NCI-H510A treated with DMSO at 0.1 percent for 48 hours (cell line): Measurements from ENCODE around the gene TMEM271.
"Not testable (repeated sequence)": the region's sequence is repeated elsewhere in the genome, so short reads cannot be mapped to it uniquely, and the experiment has no call there.

Experiments
- DNase-seq: peaks from one replicate; lab custom pipeline; 2025; lab: John Stamatoyannopoulos, UW

Gene TMEM271

DNA sequence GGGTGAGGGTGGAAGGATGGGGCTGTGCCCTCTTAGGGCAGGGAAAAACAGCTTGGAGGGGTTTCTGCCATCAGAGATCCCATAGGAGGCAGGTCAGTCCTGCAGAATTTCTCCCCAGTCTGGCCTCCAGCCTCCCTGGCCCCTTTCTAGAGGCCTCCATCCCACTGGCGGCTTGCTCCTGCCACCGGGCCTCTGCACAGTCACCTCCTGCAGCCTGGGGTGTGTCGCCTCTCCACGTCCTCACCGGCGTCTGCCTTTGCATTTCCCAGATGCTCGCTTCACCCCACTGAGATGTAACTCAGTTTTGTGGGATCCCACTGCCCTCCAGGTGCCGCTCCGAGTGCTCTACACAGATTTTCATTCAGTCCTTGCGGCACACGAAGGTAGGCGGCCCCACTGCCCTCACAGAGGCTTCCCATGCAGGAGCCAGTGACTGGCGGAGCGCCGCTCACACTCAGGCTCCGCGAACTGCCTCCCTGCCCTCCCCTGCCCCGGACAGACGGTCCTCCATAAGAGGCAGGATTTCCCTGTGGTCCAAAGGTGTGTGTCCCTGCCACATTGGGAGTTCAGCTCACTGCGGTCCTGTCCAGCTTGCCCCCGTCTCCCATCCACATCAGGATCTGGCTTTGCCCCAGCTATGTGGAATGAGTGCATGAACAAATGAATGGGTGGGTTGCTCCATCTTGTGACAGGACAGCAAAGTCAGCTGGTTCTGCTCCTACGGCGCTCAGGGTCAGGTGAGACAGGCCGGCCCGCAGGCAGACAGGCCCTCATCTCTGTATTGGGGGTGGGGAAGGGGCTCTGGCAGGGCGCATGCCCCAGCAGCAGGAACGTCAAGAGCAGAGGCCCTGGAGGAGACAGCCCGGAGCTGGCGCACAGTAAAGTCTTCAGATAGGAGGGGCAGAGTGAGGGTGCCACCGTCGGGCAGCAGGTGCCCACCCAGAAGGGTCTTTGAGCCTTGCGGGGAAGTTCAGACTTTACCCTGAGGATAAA lies 2.7 kb upstream of the TMEM271 start:
- no peak for DNase-seq

DNA sequence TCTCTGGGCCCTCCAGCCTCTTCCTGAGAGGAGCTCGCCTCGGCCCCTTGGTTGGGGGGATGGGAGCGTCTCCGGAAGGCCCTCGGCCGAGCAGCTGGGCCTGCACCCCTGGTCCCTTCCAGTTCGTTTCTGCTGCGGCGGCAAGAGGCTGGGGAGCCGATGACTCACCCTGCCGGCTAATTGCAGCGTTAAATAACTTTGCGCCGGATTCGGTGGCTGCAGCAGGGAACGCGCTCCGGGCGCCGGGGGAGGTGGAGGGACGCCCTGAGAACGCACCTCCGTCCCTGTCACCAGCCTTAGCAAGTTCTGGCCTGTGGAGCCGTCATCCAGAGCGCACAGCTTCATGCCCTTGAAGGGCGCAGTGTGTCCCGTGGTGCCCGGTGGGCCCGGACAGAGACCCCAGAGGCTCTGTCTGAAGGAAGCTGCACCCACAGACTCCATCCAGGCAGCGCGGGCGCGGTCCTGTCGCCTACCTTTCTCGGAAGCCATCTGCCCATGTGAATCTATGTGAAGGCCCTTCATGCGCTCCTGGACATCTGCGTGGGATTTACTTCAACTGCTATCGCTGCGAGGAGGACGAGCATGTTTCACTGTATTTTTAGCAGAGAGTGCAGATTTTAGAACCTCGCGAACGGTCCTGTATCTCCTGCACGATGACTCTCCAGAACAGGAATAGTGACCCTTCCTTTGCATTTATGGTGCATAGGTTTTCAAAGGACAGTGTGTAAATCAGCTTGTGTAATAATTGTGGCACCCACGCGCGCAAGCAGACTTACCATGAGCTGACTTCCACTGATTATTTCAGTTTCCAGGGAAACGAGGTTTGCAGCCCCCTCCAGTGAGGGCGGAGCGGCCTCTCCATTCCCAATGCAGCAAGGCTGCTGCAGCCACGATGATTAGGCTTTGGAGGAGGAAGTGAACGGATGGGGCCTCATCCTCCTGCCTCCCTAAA lies 1.7 kb upstream of the TMEM271 start:
- no peak for DNase-seq

DNA sequence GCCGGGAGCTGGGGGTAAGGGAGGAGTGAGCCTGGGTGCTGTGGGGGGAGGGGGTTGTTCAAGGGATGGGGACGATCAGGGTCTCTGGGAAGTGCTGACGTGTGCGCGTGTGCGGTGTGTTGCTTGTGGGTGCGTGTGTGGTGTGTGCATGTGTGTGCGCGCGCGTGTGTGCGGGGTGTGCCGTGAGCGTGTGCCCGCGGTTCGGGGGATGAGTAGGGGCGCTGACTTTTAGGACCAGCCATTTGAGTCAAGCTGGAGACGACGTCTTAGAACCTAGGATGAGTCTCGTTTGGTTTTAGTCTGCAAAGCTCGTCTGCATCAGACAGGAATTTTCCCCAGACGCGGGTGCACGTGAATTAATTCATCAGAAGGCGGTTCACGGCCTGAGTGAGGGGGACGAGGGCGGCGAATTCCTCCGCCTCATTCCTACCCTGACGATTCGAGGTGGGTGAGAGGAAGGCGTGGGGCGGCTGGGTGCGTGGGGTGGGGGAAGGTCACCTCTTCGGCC lies 950 bp upstream of the TMEM271 start:
- no peak for DNase-seq

DNA sequence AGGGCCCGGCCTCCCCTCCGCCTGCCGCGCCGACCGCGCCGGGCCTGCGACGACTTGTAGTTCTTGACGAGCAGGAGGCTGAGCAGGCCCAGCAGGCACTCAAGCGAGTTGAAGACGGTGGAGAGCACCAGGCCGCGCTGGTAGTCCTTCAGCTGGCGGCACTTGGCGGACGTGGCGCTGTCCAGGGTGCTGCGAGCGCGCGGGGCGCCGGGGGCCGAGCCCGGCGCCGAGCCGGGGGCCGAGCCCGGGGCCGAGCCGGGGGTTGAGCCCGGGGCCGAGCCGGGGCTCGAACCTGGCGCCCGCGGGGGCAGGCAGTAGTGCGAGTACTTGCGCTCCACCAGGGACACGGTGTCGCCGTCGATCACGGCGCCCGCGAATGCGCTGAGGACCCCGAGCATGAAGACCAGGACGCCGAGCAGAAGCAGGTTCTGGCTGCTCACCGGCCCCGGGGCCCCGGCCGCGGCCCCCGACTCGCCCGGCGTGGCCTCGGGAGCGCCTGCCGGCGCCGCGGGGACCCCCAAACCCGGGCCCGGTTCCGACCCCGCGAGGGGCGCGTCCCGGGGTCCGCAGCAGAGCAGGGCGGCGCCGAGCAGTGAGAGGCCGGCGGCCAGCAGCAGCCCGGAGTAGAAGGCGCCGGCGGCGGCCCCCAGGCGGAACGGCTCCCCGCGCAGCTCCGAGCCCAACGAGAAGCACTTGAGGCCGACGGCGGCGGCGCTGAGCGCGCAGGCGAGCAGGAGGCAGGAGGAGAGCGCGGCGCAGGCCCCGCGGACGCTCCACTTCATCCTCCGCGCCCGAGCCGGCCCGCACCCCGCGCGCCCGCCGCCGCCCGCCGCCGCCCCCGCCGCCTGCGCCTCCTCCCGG lies 584 bp downstream of the TMEM271 start:
- DNase-seq = no peak

DNA sequence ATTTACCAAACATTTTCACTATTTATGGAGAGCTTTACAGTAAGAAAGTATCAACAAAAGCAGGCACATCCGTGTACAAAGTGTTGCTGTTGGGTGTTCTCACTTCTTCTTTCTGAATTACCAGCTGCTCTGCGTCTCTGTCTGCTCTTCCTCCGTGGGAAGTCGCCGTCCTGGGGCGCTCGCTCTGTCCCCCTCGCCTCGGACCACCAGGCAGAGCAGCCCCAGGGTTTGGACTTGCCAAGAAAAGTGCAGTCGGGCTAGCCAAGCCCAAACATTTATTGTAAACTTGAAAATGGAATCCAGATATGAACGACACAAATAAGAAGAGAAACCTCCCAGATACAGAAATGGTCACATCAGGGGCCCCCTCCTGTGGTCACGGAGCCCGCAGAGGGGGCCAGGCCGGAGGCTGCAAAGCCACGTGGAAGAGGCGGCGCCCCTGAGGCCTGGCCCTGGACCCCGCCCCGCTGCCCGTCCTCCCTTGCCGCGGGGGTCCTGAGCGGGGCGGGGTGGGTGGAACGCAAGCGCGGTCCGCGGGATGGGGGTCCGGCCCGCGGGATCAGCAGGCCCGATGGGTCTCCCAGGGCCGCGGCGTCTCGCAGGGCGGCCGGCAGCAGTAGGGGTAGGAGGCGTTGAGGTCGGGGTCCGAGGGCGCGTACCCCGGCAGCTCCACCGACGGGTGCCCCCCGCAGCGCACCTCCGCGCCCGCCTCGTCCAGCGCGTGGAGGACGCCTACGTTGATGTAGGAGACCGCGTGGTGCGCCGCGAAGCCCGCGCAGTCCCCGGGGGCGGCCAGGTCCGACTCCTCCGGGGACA lies 1.5 kb downstream of the TMEM271 start:
- no peak for DNase-seq

DNA sequence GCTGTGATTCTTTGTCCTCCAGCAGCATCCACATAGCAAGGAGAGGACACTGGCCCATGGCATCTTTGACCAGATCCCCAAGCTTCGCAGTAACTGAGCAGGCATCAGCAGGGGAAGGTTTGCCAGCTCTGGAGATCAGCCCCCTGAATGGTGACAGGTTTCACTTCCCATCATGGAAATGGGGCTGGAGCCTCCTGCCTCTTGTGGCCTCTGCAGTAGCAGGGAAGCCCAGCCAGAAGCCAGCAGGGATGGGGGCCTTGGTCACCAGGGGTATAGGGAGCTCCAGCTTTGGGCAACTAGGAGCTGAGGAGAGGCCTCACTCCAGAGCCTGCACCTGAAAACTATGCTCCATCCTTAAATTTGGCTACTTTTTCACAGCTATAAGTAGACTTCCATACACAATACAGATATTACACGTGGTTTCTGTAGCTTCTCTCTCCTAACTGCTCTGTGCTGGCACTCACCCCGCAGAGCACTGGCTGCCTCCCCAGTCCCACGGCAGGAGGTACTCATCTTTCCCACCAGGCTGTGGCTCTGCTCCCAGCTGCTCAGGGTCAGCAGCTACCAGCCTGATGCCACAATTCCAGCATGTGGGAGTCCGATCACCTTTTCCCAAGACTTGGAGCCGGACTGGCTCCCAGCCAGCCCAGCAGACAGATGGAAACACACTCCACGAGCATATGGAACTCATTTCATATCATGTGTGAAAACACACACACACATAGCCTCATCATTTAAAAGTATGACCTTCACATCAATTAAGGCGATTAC lies 2.8 kb downstream of the TMEM271 start:
- no peak for DNase-seq

DNA sequence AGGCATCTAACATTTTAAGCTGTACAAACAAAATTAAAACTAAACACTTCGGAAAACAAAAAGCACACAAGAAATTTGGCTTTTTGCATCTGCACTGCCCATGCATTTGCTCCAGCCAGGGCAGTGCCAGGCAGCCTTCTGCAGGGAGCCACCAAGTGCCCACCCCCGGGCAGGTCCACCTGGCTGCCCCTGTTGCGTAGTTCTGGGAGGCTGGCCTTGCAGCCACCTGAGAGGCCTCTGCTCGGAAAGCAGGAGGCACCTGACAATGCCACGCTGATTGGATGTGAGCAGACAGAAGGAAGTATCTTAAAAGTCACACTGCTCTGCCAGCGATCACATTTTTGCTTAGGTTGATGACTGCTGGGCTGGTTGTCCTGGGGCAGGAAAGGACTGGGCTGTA lies 3.5 kb downstream of the TMEM271 start:
- DNase-seq = no peak

DNA sequence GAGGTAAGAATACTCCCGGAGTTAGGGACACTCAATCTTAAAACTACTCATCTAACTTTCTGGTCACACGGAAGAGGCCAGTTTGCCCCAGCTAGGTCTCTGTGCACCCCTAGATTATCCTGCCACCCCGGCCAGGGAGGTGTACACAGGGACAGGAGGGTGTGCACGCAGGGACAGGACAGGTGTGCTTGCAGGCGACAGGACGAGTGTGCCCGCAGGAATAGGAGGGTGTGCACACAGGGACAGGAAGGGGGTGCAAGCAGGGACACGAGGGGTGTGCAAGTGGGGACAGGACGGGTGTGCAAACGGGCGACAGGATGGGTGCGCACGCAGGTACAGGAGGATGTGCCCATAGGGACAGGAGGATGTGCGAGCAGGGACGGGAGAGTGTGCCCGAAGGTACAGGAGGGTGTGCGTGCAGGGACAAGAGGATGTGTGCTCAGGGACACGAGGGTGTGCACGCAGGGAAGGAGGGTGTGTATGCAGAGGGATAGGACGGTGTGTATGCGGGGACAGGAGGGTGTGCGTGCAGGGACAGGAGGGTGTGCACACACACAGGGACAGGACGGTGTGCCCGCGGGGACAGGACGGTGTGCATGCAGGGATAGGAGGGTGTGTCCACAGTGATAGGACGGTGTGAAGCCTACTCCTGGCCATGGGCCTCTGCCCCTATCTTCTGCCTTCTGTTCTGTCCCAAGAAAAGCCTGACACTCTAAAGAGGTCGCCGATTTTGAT lies 4.1 kb downstream of the TMEM271 start:
- DNase-seq = no peak

DNA sequence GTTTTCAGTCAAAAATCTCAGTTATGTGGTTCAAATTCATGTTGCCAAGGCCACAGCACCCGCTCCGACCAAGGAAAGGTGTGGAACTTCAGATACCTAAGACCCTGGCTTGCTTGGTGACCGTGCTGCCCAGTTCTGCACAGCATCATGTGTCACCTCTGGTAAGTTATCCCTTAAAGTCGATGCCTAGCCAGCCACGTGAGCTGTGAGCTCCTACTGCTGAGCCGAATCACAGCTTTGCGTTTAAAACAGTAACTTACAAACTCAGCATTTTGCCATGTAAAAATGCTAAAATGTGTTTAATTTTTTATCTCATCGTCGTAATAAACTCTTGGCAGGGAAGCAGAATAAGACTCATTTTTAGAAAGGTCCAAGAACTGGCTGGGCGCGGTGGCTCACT lies 5.3 kb downstream of the TMEM271 start:
- DNase-seq = no peak

DNA sequence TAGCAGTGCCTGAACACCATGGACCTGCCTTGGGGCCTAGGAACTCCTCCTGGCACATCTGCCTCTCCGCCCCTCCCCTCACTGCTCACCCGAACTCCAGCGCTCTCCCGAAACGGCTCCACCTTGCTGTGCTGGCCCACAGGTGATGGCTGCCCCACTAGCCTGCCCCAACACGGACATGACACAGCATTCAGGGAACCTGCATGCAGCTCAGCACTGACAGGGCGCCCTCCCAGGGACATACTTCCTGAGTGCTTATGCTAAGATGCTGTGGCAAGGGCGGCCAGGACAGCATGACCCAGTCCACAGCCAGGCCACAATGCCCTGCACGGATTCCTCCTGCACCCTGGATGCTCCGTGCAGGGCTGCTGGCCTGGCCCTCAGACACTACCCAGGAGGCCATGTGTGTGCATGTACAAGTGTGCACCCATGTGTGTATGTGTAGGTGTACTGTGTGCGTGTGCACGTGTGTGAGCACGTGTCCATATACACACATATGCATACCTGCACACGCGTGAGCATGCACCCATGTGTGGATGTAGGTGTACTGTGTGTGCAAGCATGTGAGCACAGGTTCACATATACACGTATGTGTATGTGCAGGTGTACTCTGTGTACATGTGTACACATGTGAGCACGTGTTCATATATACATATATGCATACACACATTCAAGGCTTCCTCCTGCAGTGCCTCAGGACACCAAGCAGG lies 6.0 kb downstream of the TMEM271 start:
- DNase-seq = no peak

DNA sequence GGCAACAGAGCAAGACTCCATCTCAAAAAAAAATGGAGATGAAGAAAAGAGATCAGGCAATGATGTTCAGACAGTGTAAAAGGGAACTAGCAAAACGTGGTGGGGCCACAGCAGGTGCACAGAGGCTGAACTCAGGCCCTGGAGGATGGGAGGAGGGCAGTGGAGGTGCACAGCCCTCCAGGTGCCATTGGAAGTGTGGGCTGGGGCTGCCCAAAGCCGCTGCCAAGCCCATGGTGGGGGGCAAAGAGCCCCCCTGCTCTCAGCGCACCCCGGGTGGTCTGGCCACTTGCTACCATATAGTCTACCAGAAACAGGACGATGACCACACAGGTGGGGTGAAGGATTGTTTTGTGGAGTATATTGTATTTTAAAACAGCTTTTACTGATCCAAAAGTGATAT lies 7.1 kb downstream of the TMEM271 start:
- DNase-seq = no peak

DNA sequence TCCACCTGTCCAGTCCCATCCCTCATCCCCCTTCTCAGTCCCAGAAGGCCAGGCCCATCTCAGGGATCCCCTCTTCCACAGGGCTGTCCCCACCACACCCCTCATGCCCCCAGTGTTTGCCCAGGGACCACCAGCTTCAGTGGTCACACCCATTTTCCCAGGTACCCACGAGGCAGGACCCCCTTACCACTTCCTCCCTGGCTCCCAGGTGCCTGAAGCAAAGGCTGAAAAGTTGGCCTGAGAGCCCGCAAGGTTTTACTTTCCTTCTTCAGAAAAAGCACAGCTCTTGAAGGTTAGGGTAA lies 7.8 kb downstream of the TMEM271 start:
- DNase-seq = no peak

DNA sequence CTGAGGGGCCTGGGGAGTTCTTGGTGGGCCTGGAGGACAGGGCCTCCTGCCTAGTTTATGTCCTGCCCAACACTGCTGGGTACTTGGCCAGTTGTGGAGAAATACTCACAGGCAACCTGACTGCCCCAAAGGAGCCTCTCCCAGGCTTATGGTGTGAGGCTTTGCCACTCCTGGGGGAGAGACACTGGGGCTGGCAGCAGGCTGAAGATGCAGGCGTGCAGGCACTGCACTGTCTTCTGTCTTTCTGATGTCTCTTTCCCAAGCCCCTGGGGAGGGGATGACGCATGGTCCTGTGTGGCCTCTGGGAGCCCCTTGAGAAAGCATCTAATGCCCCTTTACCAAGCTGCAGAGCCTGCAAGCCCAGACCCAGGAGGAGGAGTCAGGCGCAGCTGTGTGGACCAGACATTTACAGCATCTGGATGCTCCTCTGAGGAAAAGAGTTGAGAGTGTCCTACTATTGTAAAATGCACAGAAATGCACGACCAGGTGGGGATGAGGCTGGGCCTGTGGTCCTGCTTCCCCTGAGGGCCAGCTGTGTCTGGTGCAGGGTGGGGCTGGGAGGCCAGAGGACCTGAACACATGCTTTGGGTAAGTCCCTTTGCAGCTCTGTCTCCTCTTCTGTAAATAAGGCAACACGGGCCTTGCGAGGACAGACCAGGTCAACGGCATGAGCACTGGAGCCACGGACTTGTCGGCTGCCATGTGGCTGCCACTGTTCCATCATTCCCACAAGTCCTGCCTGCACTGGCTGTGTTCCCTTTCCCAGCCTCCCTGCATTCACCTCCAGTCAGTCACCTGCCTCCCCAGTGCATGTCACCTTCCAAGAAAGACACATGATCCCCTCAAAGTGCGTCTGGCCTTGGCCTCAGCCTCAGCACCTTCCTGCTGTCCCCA lies 8.4 kb downstream of the TMEM271 start:
- DNase-seq = no peak

DNA sequence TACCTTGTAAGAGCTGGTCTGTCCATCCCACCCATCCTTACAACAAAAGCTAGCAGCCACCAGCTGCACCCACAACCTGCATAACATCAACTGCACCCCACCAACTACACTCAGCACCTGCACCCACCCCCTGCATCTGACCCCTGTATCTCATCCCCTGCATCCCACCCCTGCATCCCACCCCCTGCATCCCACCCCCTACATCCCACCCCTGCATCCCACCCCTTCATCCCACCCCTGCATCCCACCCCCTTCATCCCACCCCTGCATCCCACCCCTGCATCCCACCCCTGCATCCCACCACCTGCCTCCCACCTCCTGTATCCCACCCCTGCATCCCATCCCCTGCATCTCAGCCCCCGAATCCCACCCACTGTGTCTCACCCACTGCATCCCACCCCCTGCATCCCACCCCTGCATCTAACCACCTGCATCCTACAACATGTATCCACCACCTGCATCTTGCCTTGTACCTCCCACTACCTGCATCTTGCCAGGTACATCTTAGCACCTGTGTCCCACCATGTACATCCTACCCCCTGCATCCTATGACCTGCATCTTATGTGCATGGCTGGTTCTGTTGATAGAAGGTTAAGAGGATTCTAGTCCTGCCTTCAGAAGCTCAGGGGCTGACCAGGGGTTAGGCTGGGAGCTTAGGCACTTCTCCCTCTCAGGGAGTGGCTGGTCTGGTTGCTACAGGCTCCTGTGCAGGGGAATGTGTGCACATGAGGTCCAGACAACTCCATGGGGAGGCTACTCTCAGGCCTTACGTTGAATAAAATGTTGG lies 9.4 kb downstream of the TMEM271 start:
- no peak for DNase-seq

DNA sequence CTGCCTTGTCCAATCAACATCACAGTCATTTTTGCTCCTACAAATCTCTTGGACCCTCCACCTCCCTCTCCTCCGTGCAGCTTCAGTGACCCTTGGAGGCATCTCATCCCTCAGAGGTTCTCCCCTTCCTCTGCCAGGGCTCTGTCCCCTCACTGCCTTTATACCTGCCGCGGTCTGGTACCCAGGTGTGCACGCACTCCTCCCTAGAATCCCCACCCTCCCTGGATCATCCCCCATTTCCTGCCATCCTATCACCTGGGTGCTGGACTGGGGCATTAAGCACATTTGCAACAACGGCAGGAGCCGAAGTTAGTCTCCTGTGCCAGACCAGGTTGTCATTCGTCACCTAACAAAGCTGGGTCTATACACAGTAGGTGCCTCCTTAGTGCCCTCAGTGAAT lies 10.1 kb downstream of the TMEM271 start:
- DNase-seq = no peak

DNA sequence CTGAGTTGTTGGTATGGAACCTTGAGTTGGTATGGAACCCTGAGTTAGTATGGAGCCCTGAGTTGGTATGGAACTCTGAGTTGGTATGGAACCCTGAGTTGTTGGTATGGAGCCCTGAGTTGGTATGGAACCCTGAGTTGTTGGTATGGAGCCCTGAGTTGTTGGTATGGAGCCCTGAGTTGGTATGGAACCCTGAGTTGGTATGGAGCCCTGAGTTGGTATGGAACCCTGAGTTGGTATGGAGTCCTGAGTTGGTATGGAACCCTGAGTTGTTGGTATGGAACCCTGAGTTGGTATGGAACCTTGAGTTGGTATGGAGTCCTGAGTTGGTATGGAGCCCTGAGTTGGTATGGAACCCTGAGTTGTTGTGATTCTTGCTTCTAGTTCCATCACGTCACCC lies 10.5 kb downstream of the TMEM271 start:
- not testable (repeated sequence) for DNase-seq

DNA sequence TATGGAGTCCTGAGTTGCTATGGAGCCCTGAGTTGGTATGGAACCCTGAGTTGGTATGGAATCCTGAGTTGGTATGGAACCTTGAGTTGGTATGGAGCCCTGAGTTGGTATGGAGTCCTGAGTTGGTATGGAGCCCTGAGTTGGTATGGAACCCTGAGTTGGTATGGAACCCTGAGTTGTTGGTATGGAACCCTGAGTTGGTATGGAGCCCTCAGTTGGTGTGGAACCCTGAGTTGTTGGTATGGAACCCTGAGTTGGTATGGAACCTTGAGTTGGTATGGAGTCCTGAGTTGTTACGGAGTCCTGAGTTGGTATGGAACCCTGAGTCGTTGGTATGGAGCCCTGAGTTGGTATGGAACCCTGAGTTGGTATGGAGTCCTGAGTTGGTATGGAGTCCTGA lies 13.6 kb downstream of the TMEM271 start:
- DNase-seq = not testable (repeated sequence)
